Bone marrow (tissue), 2 donors: Measurements from ENCODE around the gene AZI2.

Source experiments
- DNase-seq, 2 donors: peaks; one replicate each; lab custom pipeline; 2025; lab: John Stamatoyannopoulos, UW

The AZI2 gene, protein sequence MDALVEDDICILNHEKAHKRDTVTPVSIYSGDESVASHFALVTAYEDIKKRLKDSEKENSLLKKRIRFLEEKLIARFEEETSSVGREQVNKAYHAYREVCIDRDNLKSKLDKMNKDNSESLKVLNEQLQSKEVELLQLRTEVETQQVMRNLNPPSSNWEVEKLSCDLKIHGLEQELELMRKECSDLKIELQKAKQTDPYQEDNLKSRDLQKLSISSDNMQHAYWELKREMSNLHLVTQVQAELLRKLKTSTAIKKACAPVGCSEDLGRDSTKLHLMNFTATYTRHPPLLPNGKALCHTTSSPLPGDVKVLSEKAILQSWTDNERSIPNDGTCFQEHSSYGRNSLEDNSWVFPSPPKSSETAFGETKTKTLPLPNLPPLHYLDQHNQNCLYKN

DNA sequence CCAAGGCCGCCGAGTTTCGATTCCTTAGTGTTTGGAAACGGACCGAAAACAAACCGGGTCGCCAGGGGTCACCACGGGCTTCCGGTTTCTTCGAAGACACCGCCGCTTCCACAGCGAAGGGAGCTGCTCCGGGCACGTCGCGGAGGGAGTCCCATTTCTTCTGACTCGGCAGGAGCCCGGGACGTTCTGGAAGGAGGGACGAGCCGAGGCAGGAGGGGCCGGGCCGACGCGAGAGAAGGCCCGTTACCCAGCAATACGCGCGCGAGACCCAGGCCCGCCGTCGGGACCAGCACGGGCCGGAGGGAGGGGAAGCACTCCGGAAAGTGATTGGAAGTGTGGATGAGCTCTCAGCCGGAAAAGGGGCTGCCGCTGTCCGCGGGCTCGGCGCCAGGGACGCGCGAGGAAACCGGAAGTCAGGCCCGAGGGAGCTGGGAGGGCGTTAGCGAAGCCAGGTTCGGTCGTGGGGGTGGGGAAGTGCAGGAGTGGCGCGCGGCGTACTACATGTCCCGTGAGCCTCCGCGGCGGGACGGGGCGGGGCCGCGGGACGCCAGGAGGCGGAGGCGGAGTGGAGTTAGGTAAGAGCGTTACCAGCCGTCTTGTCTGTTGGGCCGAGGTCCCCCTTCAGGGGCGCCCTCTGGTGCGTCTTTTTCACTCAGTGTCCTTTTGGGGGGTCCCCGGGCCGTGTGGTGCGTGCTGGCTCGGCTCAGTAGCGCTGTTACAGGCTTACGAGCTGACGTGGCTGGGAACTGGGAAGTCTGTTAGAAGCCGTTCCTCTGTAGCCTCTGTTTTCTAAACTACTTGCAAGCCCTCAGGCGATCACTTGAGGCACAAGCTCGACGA lies at the start of gene AZI2, which contains the start of gene ZCWPW2:
Gene AZI2, minus strand, starts transcription at position 196 of the 840 bp plus-strand sequence. CDS start 8,207 bp downstream, outside the sequence.
Gene ZCWPW2, plus strand, starts transcription at position 93 of the 840 bp plus-strand sequence. CDS start 64,348 bp downstream, outside the sequence.
- peak; percentile 92 to 93 for DNase-seq

DNA sequence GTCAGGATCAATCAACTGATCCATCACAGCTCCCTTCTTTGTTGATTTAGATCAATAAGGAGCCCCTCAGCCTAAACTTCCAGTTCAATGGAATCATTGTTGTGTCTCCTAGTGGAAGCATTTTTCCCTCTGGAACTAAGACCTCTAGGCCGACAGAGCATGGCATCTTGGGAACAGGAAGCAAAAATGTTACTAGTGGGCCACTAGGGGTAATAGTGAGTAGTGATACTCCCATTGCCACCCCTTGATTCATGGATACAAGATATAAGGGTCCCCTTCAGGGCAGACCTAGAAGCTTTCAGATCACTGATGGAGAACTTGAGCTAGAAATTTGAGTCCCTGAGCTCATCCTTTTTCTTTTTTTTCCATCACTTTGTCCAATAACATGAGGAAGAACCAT lies 40.4 kb upstream of the AZI2 start:
- no peak for DNase-seq

DNA sequence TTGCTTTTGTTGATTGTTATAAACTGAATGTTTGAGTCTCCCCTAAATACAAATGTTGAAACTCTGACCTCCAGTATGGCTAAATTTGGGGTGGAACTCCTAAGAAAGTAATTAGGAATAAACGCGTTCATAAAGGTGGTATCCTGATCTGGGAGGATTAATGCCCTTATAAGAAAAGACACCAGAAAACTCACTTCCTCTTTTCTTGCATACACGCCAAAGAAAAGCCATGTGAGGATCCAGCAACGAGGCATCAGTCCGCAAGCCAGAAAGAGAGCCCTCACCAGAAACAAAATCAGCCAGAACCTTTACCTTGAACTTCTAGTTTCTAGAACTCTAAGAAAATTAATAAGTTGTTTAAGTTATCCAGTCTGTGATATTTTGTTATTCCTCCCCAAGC lies 37.4 kb upstream of the AZI2 start:
- DNase-seq, result no peak

DNA sequence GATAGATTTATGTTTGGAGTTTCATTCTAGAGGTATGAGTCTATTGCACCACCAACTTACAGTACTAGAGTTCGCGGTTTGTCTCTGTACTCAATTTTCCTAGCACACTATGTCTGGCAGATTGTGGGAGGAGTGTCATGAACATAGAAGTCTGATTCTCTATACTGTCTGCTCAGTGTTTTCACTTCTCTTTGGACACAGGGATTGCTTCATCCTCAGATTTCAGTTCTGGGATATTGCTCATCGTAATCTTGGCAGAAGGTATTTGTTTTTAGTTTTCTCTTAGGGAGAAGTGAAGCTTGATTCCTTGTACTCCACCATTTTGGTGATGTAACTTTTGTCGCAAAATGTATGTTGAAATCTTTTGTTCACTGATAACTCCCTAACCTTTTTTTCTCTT lies 27.8 kb upstream of the AZI2 start:
- no peak for DNase-seq

DNA sequence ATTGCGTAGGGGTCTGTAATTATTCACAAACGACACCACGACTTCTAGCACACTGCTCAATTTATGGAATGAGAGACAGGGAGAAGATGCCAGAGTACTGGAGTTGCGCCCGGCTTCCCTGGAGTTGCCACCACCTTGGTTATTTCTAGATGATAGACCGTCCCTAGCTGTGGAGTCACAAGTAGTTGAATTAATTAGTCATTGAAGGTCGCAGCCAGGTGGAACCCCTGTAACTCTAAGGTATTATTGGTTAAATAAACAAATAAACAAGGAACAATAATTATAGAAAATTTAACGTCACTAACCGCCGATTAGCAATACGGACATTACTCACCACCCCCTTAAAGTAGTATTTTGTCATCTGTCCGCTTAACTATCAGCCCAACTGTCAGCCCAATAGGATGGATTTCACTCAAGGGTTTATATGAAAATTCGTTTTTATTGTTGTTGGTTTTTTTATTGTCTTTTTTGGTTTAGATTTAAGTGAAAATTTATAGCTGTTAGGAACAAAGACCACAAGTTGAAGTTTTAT lies 911 bp upstream of the AZI2 start:
- no peak for DNase-seq

DNA sequence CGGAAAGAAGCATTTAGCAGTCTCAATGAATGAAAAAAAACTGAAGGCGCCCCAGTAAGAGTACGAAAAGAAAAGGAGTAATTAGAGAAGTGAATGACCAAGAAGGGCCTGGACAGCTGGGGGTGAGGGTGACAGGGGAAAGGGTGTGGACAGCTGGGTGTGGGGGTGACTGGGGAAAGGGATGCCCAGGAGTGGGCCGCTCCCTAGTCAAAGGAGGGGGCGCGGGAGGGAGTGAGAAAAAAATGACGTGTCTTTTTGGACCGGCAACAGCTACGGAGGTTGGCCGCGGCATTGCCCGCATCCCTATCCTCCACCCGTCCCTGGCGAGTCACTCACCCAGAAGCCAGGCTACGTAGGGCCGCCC lies 377 bp downstream of the AZI2 start:
- no peak for DNase-seq

DNA sequence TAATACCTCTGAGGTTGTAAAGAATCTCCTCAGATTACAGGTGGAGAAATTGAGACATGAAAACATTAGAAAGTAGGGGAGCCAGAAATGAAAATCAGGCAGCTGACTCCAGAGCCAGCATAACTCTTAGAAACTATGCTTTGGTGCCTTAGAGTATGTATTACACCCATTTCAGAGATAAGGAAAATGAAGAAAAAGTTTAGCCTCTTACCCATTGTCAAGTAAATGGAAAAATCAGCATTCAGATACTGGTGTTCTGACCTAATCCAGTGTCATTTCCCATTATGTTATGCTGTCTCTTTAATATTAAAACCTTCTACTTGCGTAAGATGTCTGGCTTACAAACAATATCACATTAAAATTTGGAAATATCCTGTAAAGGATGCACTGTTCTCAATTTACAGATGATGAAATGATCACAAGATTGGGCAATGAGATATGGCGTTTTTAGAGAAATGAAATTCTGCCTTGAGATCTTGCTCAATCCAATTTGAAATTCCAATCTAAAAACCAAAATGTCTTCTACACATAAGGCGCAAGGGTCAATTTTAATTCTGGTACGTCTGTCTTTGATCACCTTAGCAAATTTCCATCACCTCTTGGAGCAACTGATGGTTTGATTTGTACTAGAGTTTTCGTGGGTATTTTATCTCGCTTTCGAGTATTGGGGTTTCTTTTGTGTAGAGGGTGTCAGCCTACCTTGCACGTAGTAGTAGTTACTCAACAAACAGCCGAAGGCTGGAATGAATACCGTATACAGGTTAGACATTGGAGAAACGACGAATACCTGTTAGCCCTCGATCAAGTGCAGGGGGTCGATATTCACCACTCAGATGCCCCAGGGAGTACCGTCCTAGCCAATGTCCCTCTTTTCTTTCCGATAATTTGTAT lies 1.0 kb downstream of the AZI2 start:
- DNase-seq, result peak in 1 of 2 donors; percentile 36

DNA sequence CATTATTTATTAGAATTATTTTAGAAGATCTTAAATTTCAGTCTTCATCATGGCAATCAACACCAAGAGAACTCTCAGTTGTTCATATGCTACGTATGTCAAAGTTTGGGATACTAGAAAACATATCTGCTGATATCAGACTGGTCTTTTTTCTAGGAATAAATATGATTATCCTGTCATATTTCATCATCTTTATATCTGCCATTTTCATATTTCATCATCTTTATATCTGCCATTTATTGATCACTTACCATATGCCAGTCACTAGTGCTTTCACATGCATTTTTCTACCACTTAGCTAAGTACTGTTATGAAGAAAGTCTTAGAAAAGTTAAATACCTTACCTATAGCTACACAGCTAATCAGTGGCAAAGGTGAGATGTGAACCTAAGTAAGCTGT lies 2.9 kb downstream of the AZI2 start:
- no peak for DNase-seq

DNA sequence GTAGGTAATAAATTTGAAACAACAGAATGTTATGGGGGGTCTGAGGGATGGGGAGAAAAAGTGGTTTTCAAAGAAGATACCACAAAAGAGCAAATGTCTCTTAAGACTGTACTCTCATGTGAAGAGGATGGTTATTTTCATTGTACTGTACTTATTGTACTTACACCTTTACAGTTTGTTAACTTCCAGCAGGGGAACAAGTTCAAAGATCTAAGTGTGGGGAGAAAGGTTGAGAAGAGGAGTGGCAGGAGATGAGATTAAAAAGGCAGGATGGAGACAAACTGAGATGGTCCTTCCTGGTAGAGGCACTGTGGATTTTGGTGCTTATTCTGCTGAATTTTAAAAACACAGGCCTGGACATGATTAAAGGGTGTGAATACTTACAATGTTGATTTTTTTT lies 5.5 kb downstream of the AZI2 start:
- DNase-seq, result no peak

DNA sequence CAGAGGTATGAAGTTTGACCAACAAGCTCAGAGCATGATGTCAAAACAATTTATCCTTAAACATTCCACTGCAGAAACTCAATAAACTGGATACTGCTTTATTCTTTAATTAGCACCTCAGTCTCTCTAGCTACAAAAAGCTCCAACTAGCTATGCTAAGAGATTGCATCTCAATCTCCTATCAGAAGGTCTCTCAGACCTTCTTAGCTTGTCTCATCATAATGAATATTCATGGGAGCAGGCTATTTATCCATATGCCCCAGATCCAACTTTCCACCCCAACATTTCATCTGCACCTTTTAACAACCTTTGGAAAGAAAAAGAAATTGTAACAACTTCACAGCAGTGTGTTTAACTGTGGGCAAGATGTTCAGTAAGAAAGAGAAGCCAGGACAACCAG lies 11.4 kb downstream of the AZI2 start:
- DNase-seq, result no peak

DNA sequence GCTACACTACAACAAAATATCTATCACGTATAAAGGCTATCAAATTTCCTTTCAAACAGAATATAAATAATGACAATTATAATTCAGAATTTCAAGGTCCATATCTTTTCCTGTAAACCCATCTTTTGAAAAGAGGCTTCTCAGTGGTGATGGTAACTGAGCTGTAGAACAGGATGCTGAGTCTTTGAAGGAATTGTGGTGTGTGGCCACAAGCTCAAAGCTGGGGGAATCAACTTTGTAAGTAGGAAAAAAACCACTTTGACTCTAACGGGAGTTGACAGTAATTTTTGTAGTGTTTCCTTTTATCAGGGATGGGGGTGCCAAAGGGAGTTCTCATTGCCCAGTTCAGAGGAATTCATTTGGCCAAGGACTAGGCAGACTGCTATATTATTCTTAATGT lies 13.4 kb downstream of the AZI2 start:
- no peak for DNase-seq

DNA sequence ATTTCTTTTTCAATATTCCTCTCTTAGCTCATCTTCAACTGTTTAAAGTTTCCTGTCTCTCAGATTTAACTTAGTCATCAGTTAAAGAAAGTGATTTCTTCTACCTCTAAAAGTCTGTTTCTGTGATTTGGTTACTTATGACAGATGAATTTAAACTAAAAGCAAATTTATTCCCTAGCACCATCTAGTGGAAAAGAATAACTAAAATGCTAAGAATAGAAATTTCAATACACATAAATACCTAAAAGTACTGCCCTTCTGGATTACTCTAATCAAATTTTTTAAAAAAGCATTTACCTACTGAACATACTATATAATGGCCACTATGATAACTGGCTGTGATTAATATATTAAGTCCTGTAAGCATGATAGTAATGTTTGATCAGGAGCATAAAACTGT lies 14.1 kb downstream of the AZI2 start:
- no peak for DNase-seq

DNA sequence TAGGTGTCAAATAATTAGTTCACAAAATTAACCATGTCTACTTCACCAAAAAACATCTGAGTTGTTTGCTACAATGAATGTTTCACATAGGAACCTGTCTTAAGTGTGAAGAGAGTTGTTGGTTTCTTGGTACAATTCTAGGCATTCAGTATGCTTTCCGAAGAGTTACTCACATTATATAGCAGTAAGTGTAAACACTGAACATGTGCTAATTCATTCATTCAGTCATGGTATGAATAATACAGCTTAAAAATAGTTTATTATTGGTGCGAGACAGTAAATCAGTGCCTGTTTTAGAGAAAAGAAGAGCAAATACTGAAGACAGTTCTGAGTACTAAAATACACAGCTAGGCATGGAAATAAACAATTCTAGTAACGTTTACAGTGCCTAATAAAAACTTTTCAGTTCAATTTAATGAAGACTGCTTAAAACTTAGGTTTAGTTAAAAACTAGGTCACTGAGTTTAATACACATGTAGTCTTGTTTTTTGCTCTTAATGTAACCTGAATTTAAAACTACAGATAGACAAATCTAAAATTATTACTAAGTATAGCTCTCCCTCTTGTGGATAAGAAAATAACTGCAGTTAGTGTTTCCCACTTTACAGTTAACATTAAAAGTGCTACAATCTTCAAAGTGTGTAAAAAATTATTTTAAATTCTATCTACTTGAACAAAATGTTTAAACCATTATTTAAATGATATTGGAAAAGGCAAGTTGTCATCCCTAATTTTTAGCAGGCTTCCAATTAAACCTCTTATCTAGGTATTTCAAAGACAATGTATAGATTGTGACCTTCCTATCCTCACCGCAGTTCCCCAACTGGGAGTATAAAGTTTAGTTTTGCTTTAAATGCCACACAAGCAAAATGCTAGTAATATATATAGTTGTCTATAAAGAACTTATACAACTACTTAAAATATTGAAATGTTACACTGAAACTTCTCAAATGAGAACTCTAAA lies 20.2 kb downstream of the AZI2 start:
- peak in 1 of 2 donors; percentile 33 for DNase-seq

DNA sequence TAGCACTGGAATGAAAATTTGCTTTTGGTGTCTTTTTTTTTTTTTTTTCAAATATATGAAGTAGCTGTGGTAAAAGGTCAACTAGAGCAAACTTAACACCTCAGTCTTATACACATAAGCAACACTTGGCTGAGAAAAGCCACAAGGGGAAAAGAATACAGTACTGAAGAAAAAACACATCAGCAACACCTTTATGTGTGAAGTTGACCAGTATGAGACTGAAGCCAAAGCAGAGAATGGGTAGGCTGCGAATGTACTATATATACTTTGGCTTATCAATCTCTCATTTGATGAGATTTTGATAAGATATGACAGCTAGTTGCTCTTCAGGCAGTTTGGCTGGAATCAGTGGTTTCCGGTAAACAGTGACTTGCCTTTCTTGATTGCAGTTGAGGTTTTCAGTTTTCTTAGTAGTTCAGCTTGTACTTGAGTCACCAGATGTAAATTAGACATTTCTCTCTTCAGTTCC lies 22.1 kb downstream of the AZI2 start:
- DNase-seq, result peak in 1 of 2 donors; percentile 15

DNA sequence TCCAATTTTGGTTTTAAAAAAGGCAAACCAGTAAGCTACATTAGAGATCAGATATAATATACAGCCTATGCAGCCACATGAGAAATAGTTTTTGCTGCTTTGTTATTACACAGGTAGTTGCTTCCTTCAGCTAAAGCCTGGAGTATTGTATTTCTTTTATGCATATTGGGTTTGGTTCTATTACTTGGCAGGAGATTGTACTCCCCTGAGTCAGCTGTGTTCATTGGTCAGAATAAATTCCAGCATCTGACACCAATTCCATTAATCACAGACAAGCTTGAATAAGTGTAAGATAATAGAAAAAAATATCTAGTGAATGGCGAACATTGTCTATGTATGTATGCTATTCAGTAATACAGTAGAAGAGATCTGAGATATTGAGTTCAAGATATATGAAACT lies 26.2 kb downstream of the AZI2 start:
- DNase-seq, result no peak

DNA sequence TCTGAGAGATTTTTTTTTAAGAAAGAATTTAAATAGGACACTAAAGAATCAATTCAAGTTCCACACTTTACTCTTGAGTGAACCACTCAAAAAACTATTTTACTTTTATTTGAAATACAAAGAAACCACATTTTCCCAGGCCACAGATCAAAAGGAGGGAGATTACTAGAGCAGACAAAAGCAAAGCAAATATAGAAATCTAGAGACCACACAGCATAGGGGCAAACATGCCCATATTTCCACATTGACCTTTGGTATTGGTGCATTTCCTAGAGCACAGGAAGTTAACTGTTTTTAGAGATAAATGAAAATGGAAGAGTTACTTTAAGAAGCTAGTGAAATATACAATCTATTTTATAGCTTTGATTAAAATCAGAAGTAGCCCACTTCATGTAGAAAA lies 27.6 kb downstream of the AZI2 start:
- no peak for DNase-seq

DNA sequence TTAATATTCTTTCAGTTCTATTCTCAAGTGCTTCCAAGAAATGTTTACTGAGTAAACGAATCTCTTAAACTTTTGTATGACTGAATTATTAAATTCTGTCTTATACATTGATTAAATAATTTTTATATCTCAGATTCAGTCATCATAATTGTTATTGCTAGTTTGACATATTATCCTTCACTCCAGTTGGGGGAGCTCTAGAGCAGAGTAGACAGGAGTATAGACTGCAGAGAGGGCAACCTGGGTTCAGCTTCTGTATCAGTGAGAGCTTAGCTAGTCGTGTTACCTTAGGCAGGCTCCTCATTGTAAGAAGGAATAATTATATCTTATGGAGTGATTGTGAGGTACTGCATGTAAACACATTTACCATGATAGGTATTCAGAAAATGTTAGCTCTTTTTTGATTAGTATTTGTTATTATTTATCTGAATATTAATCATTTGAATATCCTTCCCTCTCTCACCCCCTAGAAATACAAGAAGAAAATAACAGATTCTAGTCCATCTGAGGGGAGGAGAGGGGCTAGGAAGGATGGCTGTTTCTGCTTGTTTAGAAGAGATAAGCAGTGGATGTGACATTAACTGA lies 31.1 kb downstream of the AZI2 start:
- DNase-seq, result peak in 1 of 2 donors; percentile 39

DNA sequence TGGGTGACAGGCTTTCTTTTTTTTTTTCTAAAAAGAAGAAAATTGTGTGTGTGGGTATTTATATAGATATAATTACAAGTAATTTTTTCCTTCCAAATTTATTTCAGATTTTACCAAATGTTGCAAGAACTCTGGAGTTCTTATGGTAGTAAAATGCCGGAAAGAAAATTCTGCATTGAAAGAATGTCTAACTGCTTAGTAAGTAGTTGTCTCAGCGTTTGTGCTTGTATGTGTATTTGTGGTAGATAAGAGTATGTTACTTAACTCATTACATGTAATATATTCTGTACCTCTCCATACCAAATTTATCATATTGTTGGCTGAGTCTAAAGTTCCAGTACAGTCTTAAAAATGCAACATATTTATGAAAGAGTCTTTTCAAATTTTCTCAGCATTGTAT lies 32.4 kb downstream of the AZI2 start:
- DNase-seq, result no peak

DNA sequence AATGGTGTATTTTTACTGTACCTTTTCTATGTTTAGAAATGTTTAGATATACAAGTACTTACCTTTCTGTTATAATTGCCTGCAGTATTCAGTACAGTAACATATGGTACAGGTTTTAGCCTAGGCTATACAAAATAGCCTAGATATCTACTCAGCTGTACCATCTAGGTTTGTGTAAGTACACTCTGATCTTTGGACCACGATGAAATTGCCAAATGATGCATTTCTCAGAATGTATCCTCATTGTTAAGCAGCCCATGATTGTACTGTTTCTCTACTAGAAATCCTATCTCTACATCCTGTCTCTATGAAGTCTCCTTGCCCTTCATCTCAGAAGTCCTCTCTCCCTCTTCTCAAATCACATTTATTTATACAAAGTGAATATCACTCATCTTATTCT lies 32.9 kb downstream of the AZI2 start:
- DNase-seq, result no peak

DNA sequence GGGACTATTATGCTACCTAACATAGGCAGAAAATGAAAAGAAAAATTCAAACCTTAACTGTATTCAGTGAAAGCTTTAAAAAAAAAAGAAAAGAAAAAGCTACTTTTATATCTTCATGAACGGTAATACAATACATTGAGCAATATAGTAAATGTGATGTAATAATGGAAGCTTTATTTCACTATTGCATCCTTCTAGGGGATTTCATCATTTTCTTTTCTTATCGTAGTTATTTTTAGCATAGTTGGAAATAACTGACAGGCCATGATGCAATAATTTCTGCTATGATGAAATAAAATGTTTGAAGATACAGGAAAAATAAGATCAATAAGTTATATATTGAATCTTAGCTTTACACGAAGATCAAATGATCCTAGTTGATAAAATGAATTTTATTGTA lies 40.4 kb downstream of the AZI2 start:
- no peak for DNase-seq
